Fibroblast of villous mesenchyme (primary cell): Measurements from ENCODE around the gene METTL15. TPM values are rescaled to one million over a fixed set of nuclear protein-coding genes. Genes with fewer than 3 reads are reported as not detected.
"Not testable (repeated sequence)": the region's sequence is repeated elsewhere in the genome, so short reads cannot be mapped to it uniquely, and the experiment has no call there.

Experiments used
- DNase-seq: peaks from one replicate; pipeline ENCODE4 v3.0.0-alpha.2; 2010; ENCODE audit warnings: low read depth
- H3K4me3 ChIP-seq: 2 replicates; pipeline ENCODE4 v1.5.1; 2011; ENCODE audit warnings: low read depth, mild to moderate bottlenecking, low read length
- total RNA-seq: library from RNA; depleted of rRNA; stranded (reverse); fragments of >200 nt; gene quantifications from 2 replicates; pipeline ENCODE4 v1.2.3, GENCODE V29; 2012
- TF ChIP-seq, protein P1 (sequence below): IDR thresholded peaks from 2 replicates; pipeline ENCODE4 v1.5.1; 2012; ENCODE audit warnings: low read depth, mild to moderate bottlenecking, low read length; ENCODE audit not compliant: insufficient read depth

Gene METTL15
- total RNA-seq, 1 donor = 28.1 TPM

- DNase-seq = no peak
- TF ChIP-seq, protein P1, sequence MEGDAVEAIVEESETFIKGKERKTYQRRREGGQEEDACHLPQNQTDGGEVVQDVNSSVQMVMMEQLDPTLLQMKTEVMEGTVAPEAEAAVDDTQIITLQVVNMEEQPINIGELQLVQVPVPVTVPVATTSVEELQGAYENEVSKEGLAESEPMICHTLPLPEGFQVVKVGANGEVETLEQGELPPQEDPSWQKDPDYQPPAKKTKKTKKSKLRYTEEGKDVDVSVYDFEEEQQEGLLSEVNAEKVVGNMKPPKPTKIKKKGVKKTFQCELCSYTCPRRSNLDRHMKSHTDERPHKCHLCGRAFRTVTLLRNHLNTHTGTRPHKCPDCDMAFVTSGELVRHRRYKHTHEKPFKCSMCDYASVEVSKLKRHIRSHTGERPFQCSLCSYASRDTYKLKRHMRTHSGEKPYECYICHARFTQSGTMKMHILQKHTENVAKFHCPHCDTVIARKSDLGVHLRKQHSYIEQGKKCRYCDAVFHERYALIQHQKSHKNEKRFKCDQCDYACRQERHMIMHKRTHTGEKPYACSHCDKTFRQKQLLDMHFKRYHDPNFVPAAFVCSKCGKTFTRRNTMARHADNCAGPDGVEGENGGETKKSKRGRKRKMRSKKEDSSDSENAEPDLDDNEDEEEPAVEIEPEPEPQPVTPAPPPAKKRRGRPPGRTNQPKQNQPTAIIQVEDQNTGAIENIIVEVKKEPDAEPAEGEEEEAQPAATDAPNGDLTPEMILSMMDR = no peak
- H3K4me3 ChIP-seq = no peak overlapping the region
Measured at GRCh38 chr11:28133146-28133545, 25.0 kb downstream of the METTL15 start.

- not testable (repeated sequence) for H3K4me3 ChIP-seq, DNase-seq
Measured at GRCh38 chr11:28136157-28136556, 28.0 kb downstream of the METTL15 start.

- TF ChIP-seq, protein P1 = no peak
- DNase-seq = no peak
- no peak overlapping the region for H3K4me3 ChIP-seq
Measured at GRCh38 chr11:28137366-28137765, 29.2 kb downstream of the METTL15 start.

- no peak for DNase-seq
- TF ChIP-seq, protein P1 = no peak
- H3K4me3 ChIP-seq = no peak overlapping the region
Measured at GRCh38 chr11:28137832-28138231, 29.6 kb downstream of the METTL15 start.

DNA sequence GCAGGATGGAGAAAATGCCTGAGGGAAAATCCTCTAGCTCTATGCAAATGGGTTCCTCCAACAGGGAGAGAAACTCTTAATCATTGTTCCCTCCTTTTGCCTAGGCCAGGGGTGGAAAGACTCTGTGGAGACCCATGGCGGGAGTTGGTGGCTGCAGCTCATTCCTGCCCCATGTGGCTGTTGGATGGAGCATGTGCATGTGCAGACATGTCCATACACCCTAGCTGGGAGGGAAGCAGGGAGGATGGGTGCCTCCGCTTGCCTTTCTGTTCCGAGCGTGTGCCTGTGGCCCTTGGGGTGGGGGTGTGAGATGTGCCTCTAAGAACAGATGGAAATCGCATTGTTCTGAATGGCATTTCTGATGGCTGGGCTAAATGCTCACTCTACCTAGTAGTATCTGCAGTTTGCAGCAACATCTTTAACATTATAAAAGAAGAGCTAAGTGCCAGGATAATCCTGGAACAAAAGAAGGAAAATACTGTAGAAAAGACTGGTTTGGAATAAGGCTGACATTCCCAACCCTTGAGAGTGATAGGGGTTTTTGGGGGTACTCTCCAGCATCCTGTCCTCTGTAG is 31.7 kb downstream of the METTL15 start:
- TF ChIP-seq, protein P1 = no peak
- no peak overlapping the region for H3K4me3 ChIP-seq
- no peak for DNase-seq

DNA sequence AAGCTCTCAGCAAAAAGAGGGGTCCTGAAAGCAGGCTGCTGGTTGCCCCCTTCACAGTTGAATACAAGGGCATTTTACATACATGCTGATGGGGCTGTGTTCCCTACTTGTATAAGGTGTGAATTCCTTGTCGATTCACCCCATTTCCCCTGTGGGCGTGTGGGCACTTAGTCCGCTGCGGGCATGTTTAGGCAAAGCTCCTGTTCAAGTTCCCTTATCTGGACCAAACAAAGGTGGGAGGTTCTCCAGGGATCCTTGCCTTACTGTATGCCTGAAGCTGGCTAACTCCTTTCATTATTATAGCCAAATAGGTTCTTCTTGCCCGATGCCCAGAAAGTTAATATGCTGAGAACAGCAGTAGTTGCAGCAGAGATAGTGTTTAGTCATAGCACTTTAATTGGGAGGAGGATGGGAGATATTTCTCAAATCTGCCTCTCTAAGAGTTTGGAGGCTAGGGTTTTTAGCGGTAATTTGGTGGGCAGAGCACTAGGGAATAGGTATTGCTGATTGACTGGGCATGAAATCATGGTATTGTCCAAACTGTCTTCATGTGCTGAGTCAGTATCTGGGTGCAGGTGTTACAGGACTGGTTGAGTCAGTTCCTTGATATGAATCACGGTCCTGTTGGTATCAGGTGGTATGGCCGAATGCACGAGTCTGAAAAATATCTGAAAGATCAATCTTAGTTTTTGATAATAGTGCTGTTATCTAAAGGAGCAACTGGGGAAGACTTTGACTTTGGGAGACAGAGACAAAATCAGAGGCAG is 32.7 kb downstream of the METTL15 start:
- TF ChIP-seq, protein P1 = no peak
- DNase-seq = no peak

DNA sequence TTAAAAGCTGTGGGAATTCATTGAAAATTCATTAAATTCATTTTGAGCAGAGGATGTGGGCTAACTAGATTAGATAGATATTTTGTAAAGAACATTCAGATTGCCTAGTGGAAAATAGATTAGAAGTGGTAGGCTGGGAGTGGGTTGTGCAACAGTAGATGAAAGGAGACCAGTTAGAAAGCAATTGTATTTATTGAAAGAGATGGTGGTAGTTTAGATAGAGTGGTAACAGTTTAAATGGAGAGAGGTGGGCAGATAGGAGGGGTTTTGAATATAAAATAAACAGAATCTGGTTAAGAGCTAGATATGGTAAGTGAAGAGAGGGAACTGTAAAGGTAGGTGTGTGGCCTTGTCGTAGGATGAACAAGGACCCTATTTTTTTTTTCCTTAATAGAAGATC is 34.5 kb downstream of the METTL15 start:
- DNase-seq = no peak
- TF ChIP-seq, protein P1 = no peak
- no peak overlapping the region for H3K4me3 ChIP-seq

More for the DNA sequence above, 32.7 kb downstream of the METTL15 start:
- no peak overlapping the region for H3K4me3 ChIP-seq
